Bronchial epithelial cell (primary cell): ENCODE results near the gene TRIM10. TPM values are rescaled to one million over a fixed set of nuclear protein-coding genes. Genes with fewer than 3 reads are reported as not detected.

Source experiments
- DNase-seq: peaks from one replicate; pipeline ENCODE4 v3.0.0-alpha.2; 2010; ENCODE audit warnings: low read depth
- FAIRE-seq: peaks from 2 replicates; lab custom pipeline; 2011; peaks lifted over from hg19 to GRCh38; lab: Jason Lieb, UNC
- H3K27me3 ChIP-seq: 2 replicates; pipeline ENCODE4 v1.5.1; 2011; ENCODE audit warnings: low read length; ENCODE audit not compliant: control insufficient read depth, insufficient read depth
- H3K36me3 ChIP-seq: 2 replicates; pipeline ENCODE4 v1.5.1; 2011; ENCODE audit warnings: low read length; ENCODE audit not compliant: control insufficient read depth, insufficient read depth
- H3K4me3 ChIP-seq: 2 replicates; pipeline ENCODE4 v1.5.1; 2011; ENCODE audit warnings: mild to moderate bottlenecking, low read depth, low read length, control low read depth
- CTCF ChIP-seq: IDR thresholded peaks from 2 replicates; pipeline ENCODE4 v1.5.1; 2011; ENCODE audit warnings: mild to moderate bottlenecking, moderate library complexity, low read length, control low read depth, inconsistent platforms; ENCODE audit not compliant: insufficient read depth, severe bottlenecking
- total RNA-seq: library from RNA; depleted of rRNA; stranded (reverse); fragments of >200 nt; gene quantifications from 2 replicates; pipeline ENCODE4 v1.2.1, GENCODE V29; 2014

TRIM10 gene
- total RNA-seq: not detected in 2 replicates

- Histone ChIP-seq H3K27me3 (no peaks in the 10 kb centered on the region), H3K4me3 (no peak within 1 kb of the TSS), H3K36me3 (no peaks in the 10 kb centered on the region)
- no peak for DNase-seq
- TF ChIP-seq CTCF: no peak
- no peak for FAIRE-seq
Measured at GRCh38 chr6:30160785-30161531, at the start of gene TRIM10. Gene TRIM10 (minus strand): TSS chr6:30161211. CDS start chr6:30160858, 353 bp downstream.

- TF ChIP-seq CTCF: no peak
- no peaks in the 10 kb centered on the region for H3K27me3 ChIP-seq
- H3K36me3 ChIP-seq: peaks cover 5% of the 10 kb centered on the region
- no peak for FAIRE-seq
- no peak overlapping the region for H3K4me3 ChIP-seq
- DNase-seq: peak; percentile 26
Measured at GRCh38 chr6:30207619-30208295, 46.7 kb upstream of the TRIM10 start.

GRCh38 chr6:30206799-30207618 is 46.0 kb upstream of the TRIM10 start:
- no peak for FAIRE-seq
- peaks cover 5% of the 10 kb centered on the region for H3K36me3 ChIP-seq
- no peak overlapping the region for H3K4me3 ChIP-seq
- no peaks in the 10 kb centered on the region for H3K27me3 ChIP-seq
- DNase-seq: peak; percentile 47
- no peak for TF ChIP-seq CTCF

- DNase-seq (no peak), FAIRE-seq (no peak)
- Histone ChIP-seq H3K4me3 (no peak overlapping the region), H3K27me3 (no peaks in the 10 kb centered on the region), H3K36me3 (peaks cover 5% of the 10 kb centered on the region)
- no peak for TF ChIP-seq CTCF
Measured at GRCh38 chr6:30206152-30206551, 45.1 kb upstream of the TRIM10 start.

GRCh38 chr6:30204116-30204515 is 43.1 kb upstream of the TRIM10 start:
- Histone ChIP-seq H3K4me3 (no peak overlapping the region), H3K36me3 (peaks cover 12% of the 10 kb centered on the region), H3K27me3 (no peaks in the 10 kb centered on the region)
- DNase-seq (no peak), FAIRE-seq (no peak)
- no peak for TF ChIP-seq CTCF
